Fibroblast of mammary gland (primary cell): ENCODE data around the gene VIL1.

ENCODE experiments used
- DNase-seq: peaks from one replicate; pipeline ENCODE4 v3.0.0-alpha.2; 2010; ENCODE audit warnings: low read depth
- H3K4me3 ChIP-seq: 2 replicates; pipeline ENCODE4 v1.5.1; 2011; ENCODE audit warnings: low read depth, mild to moderate bottlenecking, low read length, moderate library complexity; ENCODE audit not compliant: control insufficient read depth
- CTCF ChIP-seq: conservative IDR thresholded peaks from 2 replicates; pipeline ENCODE4 v1.5.1; 2011; ENCODE audit warnings: low read depth, low read length, inconsistent platforms; ENCODE audit not compliant: control insufficient read depth, insufficient read depth

VIL1 gene

GRCh38 chr2:218378053-218378452 lies 40.9 kb upstream of the VIL1 start:
- TF ChIP-seq CTCF = no peak
- no peak for DNase-seq
- H3K4me3 ChIP-seq = no peak overlapping the region

- no peak for DNase-seq
- no peak within 1 kb of the TSS for H3K4me3 ChIP-seq
- no peak for TF ChIP-seq CTCF
Observed at GRCh38 chr2:218381916-218382366, 37.0 kb upstream of the VIL1 start, which contains the start of gene SLC11A1. Gene SLC11A1 (plus strand): TSS chr2:218382273. CDS start chr2:218382369, 96 bp downstream.

GRCh38 chr2:218382785-218383184 lies 36.1 kb upstream of the VIL1 start:
- no peak for DNase-seq
- H3K4me3 ChIP-seq = no peak overlapping the region
- TF ChIP-seq CTCF = no peak

GRCh38 chr2:218383892-218384519 lies 34.9 kb upstream of the VIL1 start:
- DNase-seq = no peak
- H3K4me3 ChIP-seq = no peak overlapping the region
- TF ChIP-seq CTCF = no peak

GRCh38 chr2:218384975-218385374 lies 33.9 kb upstream of the VIL1 start:
- DNase-seq = no peak
- H3K4me3 ChIP-seq = no peak overlapping the region
- no peak for TF ChIP-seq CTCF

DNA sequence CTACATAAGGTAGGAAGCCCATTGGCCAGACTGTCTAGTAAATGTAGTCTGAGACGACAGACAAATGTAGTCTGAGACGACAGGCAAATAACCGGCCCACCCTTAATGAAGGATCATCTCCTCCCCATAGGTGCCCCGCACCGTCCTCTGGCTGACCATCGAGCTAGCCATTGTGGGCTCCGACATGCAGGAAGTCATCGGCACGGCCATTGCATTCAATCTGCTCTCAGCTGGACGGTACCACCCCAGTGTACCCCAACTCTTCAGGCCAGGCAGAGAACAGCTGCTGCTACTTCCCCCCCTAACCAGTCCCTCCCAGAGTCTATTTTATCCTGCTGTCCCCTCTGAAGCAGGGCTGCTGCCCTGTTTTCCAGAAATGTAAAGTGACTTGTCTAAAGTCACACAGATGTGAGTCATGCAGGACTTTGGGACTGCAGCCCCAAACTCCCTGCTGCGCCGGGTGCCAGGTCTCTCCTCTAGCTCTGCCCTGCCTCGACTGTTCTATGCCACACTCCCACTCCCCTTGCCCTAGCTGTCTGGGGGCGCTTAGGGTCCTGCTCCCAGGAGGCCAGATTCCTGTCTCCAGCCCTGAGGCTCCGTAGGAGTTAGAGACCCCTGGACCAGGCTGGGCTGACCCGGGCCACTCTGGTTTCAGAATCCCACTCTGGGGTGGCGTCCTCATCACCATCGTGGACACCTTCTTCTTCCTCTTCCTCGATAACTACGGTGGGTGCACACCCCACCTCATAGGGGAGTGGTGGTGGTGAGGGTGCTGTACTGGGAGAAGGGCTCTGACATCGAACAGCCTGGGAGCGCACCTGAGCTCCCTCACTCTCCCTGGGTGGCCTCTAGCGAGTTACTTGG lies 32.2 kb upstream of the VIL1 start:
- no peak for TF ChIP-seq CTCF
- DNase-seq = no peak
- H3K4me3 ChIP-seq = no peak overlapping the region
